ENCODE data around the gene CUEDC1. TPM values are rescaled to one million over a fixed set of nuclear protein-coding genes. Genes with fewer than 3 reads are reported as not detected.

Gene CUEDC1
- total and polyA plus RNA-seq, 2 of the 13 experiments (the other 11 are each of a cell fraction or from before 2014, with no cell fraction given): 7.4 to 12.9 TPM

- TF ChIP-seq, protein P1, sequence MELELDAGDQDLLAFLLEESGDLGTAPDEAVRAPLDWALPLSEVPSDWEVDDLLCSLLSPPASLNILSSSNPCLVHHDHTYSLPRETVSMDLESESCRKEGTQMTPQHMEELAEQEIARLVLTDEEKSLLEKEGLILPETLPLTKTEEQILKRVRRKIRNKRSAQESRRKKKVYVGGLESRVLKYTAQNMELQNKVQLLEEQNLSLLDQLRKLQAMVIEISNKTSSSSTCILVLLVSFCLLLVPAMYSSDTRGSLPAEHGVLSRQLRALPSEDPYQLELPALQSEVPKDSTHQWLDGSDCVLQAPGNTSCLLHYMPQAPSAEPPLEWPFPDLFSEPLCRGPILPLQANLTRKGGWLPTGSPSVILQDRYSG (CRISPR knock-in tag; IDR thresholded peaks at IDR 0.05): no peak
- peak; percentile 86; the same call in 1 of the 2 replicates for TF ChIP-seq HDAC6 (IDR thresholded peaks at IDR 0.05; ENCODE audit: low read depth, low read length)
- TF ChIP-seq ZNF597 (CRISPR knock-in tag; IDR thresholded peaks at IDR 0.05): no peak
- no peak for TF ChIP-seq ZNF547 (CRISPR knock-in tag; IDR thresholded peaks at IDR 0.05)
- TF ChIP-seq, protein P2, sequence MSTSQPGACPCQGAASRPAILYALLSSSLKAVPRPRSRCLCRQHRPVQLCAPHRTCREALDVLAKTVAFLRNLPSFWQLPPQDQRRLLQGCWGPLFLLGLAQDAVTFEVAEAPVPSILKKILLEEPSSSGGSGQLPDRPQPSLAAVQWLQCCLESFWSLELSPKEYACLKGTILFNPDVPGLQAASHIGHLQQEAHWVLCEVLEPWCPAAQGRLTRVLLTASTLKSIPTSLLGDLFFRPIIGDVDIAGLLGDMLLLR (CRISPR knock-in tag; IDR thresholded peaks at IDR 0.05): 0 out of 2 replicates have a peak, but pooled peaks have one; percentile 21
- TF ChIP-seq ZBTB8A (CRISPR knock-in tag; IDR thresholded peaks at IDR 0.05; ENCODE audit: borderline replicate concordance, low read depth): no peak
- TF ChIP-seq, protein P3, sequence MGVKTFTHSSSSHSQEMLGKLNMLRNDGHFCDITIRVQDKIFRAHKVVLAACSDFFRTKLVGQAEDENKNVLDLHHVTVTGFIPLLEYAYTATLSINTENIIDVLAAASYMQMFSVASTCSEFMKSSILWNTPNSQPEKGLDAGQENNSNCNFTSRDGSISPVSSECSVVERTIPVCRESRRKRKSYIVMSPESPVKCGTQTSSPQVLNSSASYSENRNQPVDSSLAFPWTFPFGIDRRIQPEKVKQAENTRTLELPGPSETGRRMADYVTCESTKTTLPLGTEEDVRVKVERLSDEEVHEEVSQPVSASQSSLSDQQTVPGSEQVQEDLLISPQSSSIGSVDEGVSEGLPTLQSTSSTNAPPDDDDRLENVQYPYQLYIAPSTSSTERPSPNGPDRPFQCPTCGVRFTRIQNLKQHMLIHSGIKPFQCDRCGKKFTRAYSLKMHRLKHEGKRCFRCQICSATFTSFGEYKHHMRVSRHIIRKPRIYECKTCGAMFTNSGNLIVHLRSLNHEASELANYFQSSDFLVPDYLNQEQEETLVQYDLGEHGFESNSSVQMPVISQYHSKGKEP (CRISPR knock-in tag; IDR thresholded peaks at IDR 0.05): no peak
- TF ChIP-seq ZNF124 (CRISPR knock-in tag; IDR thresholded peaks at IDR 0.05): no peak
- TF ChIP-seq ZSCAN22 (CRISPR knock-in tag; IDR thresholded peaks at IDR 0.05): no peak
- TF ChIP-seq SETDB1 (CRISPR knock-in tag; IDR thresholded peaks at IDR 0.05; ENCODE audit: borderline replicate concordance): no peak
- TF ChIP-seq, protein P4, sequence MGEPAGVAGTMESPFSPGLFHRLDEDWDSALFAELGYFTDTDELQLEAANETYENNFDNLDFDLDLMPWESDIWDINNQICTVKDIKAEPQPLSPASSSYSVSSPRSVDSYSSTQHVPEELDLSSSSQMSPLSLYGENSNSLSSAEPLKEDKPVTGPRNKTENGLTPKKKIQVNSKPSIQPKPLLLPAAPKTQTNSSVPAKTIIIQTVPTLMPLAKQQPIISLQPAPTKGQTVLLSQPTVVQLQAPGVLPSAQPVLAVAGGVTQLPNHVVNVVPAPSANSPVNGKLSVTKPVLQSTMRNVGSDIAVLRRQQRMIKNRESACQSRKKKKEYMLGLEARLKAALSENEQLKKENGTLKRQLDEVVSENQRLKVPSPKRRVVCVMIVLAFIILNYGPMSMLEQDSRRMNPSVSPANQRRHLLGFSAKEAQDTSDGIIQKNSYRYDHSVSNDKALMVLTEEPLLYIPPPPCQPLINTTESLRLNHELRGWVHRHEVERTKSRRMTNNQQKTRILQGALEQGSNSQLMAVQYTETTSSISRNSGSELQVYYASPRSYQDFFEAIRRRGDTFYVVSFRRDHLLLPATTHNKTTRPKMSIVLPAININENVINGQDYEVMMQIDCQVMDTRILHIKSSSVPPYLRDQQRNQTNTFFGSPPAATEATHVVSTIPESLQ (CRISPR knock-in tag; conservative IDR thresholded peaks at IDR 0.05): no peak
- no peak for TF ChIP-seq YEATS4 (CRISPR knock-in tag; IDR thresholded peaks at IDR 0.05; ENCODE audit: borderline replicate concordance)
- 0 out of 2 replicates have a peak, but pooled peaks have one; percentile 27 for TF ChIP-seq ZFP37 (CRISPR knock-in tag; IDR thresholded peaks at IDR 0.05; ENCODE audit: borderline replicate concordance)
- no peak for TF ChIP-seq ONECUT2 (CRISPR knock-in tag; IDR thresholded peaks at IDR 0.05)
- TF ChIP-seq MED8 (CRISPR knock-in tag; IDR thresholded peaks at IDR 0.05; ENCODE audit: insufficient replicate concordance): no peak
- no peak for TF ChIP-seq MTF1 (CRISPR knock-in tag; IDR thresholded peaks at IDR 0.05)
- TF ChIP-seq HOXA5 (CRISPR knock-in tag; IDR thresholded peaks at IDR 0.05): no peak
- TF ChIP-seq CENPT (CRISPR knock-in tag; IDR thresholded peaks at IDR 0.05; ENCODE audit: low read depth): no peak
- TF ChIP-seq MXD3 (CRISPR knock-in tag; IDR thresholded peaks at IDR 0.05): peak; percentile 48; the same call in 1 of the 2 replicates
- no peak; the same call in 1 of the 2 replicates for TF ChIP-seq ZNF766 (CRISPR knock-in tag; IDR thresholded peaks at IDR 0.05; ENCODE audit: borderline replicate concordance)
- TF ChIP-seq ZBTB25 (CRISPR knock-in tag; IDR thresholded peaks at IDR 0.05): no peak; the same call in none of the 2 replicates
These were observed 33.4 kb upstream of the CUEDC1 start (continued) for GRCh38 chr17:57988301-57989250.

Measured in HepG2 (cell line).